MM.1S (cell line): Measurements from ENCODE around the gene ENPP3.

Experiments used
- DNase-seq: peaks from one replicate; pipeline ENCODE4 v3.0.0-alpha.2; 2015
- H2AFZ ChIP-seq: fragments of 300-600 bp; sonication (generic); 2 replicates; pipeline ENCODE4 v1.6.0; 2016; ENCODE audit warnings: antibody characterized with exemption, low read length
- H3F3A ChIP-seq: fragments of 300-600 bp; sonication (generic); 2 replicates; pipeline ENCODE4 v1.6.1; 2016; ENCODE audit warnings: mild to moderate bottlenecking, antibody characterized with exemption, low read length, moderate library complexity, mixed read lengths; ENCODE audit not compliant: insufficient read depth
- H3K27ac ChIP-seq: fragments of 300-600 bp; sonication (generic); 2 replicates; pipeline ENCODE4 v1.5.1; 2016; ENCODE audit warnings: mild to moderate bottlenecking, low read length
- H3K27me3 ChIP-seq: fragments of 300-600 bp; sonication (generic); replicated peaks from 2 replicates; pipeline ENCODE4 v1.6.0; 2016; ENCODE audit warnings: low read length; ENCODE audit not compliant: insufficient read depth
- H3K36me3 ChIP-seq: fragments of 300-600 bp; sonication (generic); replicated peaks from 2 replicates; pipeline ENCODE4 v1.6.1; 2016; ENCODE audit warnings: mild to moderate bottlenecking, low read length, mixed read lengths; ENCODE audit not compliant: insufficient read depth
- H3K4me1 ChIP-seq: fragments of 300-600 bp; sonication (generic); 2 replicates; pipeline ENCODE4 v1.6.1; 2016; ENCODE audit warnings: low read length, mixed read lengths
- H3K4me2 ChIP-seq: fragments of 300-600 bp; sonication (generic); 2 replicates; pipeline ENCODE4 v1.6.0; 2016; ENCODE audit warnings: low read depth, low read length
- H3K4me3 ChIP-seq: fragments of 300-600 bp; sonication (generic); 2 replicates; pipeline ENCODE4 v1.5.1; 2016; ENCODE audit warnings: low read length, mixed read lengths
- H3K79me2 ChIP-seq: fragments of 300-600 bp; sonication (generic); 2 replicates; pipeline ENCODE4 v1.6.1; 2016; ENCODE audit warnings: mixed run types, low read length, mixed read lengths
- H3K9ac ChIP-seq: fragments of 300-600 bp; sonication (generic); 2 replicates; pipeline ENCODE4 v1.6.1; 2016; ENCODE audit warnings: low read length, mixed read lengths
- H3K9me2 ChIP-seq: fragments of 300-600 bp; sonication (generic); replicated peaks from 2 replicates; pipeline ENCODE4 v1.6.1; 2016; ENCODE audit warnings: mild to moderate bottlenecking, low read length, mixed read lengths; ENCODE audit not compliant: insufficient read depth
- H3K9me3 ChIP-seq: fragments of 300-600 bp; sonication (generic); replicated peaks from 2 replicates; pipeline ENCODE4 v1.6.1; 2016; ENCODE audit warnings: mild to moderate bottlenecking, low read length, mixed read lengths; ENCODE audit not compliant: insufficient read depth
- H4K20me1 ChIP-seq: fragments of 300-600 bp; sonication (generic); 2 replicates; pipeline ENCODE4 v1.6.1; 2016; ENCODE audit warnings: mild to moderate bottlenecking, low read length, moderate library complexity, mixed read lengths; ENCODE audit not compliant: insufficient read depth
- EZH2 ChIP-seq: fragments of 300-600 bp; sonication (generic); optimal IDR thresholded peaks from 2 replicates; pipeline ENCODE3; 2017; ENCODE audit warnings: low read depth, mild to moderate bottlenecking, antibody characterized with exemption, low read length, mixed read lengths
- EZH2phosphoT487 ChIP-seq: fragments of 300-600 bp; sonication (generic); IDR thresholded peaks from 2 replicates; pipeline ENCODE4 v1.6.1; 2018; ENCODE audit warnings: antibody characterized with exemption, low read length
- TF ChIP-seq, protein P1 (sequence below): fragments of 300-600 bp; sonication (generic); IDR thresholded peaks from 2 replicates; pipeline ENCODE4 v1.5.1; 2016; ENCODE audit warnings: antibody characterized with exemption, low read length, mixed read lengths

ENPP3 gene

DNA sequence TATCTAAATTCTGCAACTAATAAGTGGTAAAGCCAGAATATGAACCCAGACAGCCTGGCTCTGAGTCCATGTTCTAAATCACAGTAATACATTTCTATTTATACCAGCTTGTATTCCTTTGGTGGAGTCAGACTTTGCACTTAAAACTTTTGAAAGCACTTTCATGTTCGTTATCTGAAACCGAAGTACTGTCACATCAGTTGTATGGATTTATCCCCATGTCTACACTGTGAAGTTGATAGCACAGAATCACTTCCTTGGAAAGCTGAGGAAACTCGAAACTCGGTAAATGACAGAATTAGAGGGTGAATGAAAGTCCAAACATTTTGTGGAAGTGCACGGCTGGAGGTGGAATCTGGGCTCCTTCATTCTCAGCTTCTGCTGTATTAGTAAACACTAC, 102.0 kb downstream of the ENPP3 start:
- DNase-seq = no peak
- TF ChIP-seq, protein P1, sequence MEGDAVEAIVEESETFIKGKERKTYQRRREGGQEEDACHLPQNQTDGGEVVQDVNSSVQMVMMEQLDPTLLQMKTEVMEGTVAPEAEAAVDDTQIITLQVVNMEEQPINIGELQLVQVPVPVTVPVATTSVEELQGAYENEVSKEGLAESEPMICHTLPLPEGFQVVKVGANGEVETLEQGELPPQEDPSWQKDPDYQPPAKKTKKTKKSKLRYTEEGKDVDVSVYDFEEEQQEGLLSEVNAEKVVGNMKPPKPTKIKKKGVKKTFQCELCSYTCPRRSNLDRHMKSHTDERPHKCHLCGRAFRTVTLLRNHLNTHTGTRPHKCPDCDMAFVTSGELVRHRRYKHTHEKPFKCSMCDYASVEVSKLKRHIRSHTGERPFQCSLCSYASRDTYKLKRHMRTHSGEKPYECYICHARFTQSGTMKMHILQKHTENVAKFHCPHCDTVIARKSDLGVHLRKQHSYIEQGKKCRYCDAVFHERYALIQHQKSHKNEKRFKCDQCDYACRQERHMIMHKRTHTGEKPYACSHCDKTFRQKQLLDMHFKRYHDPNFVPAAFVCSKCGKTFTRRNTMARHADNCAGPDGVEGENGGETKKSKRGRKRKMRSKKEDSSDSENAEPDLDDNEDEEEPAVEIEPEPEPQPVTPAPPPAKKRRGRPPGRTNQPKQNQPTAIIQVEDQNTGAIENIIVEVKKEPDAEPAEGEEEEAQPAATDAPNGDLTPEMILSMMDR = no peak
- TF ChIP-seq EZH2phosphoT487 = no peak
- no peak for TF ChIP-seq EZH2

DNA sequence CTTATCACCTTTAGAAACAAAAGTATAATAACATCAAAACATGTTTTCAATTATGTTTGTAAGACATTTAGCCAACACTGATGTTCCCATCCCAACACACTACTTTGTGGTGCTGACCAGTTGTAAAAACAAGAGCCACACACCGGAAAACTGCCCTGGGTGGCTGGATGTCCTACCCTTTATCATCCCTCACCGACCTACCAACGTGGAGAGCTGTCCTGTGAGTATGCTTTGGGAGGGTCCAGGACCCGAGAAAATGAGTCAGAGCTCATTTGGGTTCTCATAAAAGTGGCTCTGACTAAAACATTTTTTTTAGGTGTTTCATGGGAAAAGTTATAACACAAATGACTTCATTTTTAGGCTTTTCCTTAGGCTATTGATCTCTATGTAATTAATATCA, 103.1 kb downstream of the ENPP3 start:
- Histone ChIP-seq H3K79me2 (no peaks in the 10 kb centered on the region), H4K20me1 (no peaks in the 10 kb centered on the region), H3K27me3 (no peaks in the 10 kb centered on the region), H3K4me1 (no peaks in the 10 kb centered on the region), H3K4me3 (no peak overlapping the region), H3K36me3 (no peaks in the 10 kb centered on the region), H3K27ac (no peak overlapping the region), H3F3A (no peaks in the 10 kb centered on the region), H3K9me2 (no peaks in the 10 kb centered on the region), H3K9ac (no peak overlapping the region), H2AFZ (no peak overlapping the region), H3K9me3 (no peaks in the 10 kb centered on the region), H3K4me2 (no peak overlapping the region)
- DNase-seq = no peak
- TF ChIP-seq EZH2phosphoT487 (no peak), EZH2 (no peak)
- TF ChIP-seq, protein P1 = no peak

More for the DNA sequence above, 102.0 kb downstream of the ENPP3 start:
- Histone ChIP-seq H3K27me3 (no peaks in the 10 kb centered on the region), H3K4me2 (no peak overlapping the region), H3K4me3 (no peak overlapping the region), H4K20me1 (no peaks in the 10 kb centered on the region), H3K9ac (no peak overlapping the region), H3K4me1 (no peaks in the 10 kb centered on the region), H3K79me2 (no peaks in the 10 kb centered on the region), H3K36me3 (no peaks in the 10 kb centered on the region), H3K9me2 (no peaks in the 10 kb centered on the region), H3F3A (no peaks in the 10 kb centered on the region), H3K9me3 (no peaks in the 10 kb centered on the region), H2AFZ (no peak overlapping the region), H3K27ac (no peak overlapping the region)

DNA sequence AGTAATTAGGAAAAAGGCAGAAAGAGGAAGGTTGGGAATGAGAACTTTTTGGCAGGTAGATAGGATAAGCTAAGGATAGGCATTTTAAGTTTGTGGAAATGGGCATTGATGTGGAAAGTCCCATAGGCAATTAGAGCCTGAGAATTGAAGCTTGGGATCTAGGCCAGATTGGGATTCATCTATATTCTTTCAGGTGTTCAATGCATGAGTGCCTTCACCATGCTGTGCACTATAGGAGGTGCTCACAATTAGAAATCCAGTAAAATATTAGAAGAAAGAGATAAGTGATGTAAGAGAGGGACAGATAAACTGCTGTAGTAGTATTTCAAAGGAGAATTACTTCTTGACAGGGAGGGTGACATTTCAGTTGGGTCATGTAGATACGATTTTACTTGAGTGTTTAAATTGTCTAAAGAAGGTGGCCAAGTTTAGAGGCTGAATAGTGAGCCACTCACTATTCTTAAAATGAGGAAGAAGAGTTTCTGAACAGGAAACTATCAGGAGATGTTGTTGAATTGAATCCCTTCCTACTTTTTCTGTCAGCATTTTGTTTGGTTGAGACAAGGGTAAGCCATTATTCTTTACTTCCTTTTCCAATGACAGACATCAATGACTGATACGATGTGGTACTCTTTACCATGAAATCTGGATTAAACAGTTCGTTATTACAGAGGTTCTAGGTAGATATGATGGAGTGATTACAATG, 104.7 kb downstream of the ENPP3 start:
- DNase-seq = no peak
- H3K79me2 ChIP-seq = no peaks in the 10 kb centered on the region
- no peaks in the 10 kb centered on the region for H3K9me3 ChIP-seq
- no peaks in the 10 kb centered on the region for H4K20me1 ChIP-seq
- H3K4me2 ChIP-seq = no peak overlapping the region
- no peaks in the 10 kb centered on the region for H3K36me3 ChIP-seq
- no peak overlapping the region for H2AFZ ChIP-seq
- no peaks in the 10 kb centered on the region for H3K9me2 ChIP-seq
- no peaks in the 10 kb centered on the region for H3F3A ChIP-seq
- no peak for TF ChIP-seq EZH2
- no peak overlapping the region for H3K4me3 ChIP-seq
- H3K27ac ChIP-seq = no peak overlapping the region
- H3K4me1 ChIP-seq = no peaks in the 10 kb centered on the region
- H3K27me3 ChIP-seq = no peaks in the 10 kb centered on the region
- no peak overlapping the region for H3K9ac ChIP-seq
